ENCODE data around the gene DMD. TPM values are rescaled to one million over a fixed set of nuclear protein-coding genes. Genes with fewer than 3 reads are reported as not detected.

DMD gene
- total RNA-seq, 1 donor from 2014 or later, result 22.2 TPM

- TF ChIP-seq, protein P1, sequence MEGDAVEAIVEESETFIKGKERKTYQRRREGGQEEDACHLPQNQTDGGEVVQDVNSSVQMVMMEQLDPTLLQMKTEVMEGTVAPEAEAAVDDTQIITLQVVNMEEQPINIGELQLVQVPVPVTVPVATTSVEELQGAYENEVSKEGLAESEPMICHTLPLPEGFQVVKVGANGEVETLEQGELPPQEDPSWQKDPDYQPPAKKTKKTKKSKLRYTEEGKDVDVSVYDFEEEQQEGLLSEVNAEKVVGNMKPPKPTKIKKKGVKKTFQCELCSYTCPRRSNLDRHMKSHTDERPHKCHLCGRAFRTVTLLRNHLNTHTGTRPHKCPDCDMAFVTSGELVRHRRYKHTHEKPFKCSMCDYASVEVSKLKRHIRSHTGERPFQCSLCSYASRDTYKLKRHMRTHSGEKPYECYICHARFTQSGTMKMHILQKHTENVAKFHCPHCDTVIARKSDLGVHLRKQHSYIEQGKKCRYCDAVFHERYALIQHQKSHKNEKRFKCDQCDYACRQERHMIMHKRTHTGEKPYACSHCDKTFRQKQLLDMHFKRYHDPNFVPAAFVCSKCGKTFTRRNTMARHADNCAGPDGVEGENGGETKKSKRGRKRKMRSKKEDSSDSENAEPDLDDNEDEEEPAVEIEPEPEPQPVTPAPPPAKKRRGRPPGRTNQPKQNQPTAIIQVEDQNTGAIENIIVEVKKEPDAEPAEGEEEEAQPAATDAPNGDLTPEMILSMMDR (IDR thresholded peaks at IDR 0.05; ENCODE audit: insufficient read depth, low read depth, low read length), result no peak
- TF ChIP-seq EZH2 (IDR thresholded peaks at IDR 0.05; ENCODE audit: insufficient read depth, low read length), result no peak
- Histone ChIP-seq H2AFZ (ENCODE audit: low read depth, low read length) (no peak overlapping the region), H3K9ac (ENCODE audit: low read length) (no peak overlapping the region), H3K4me1 (ENCODE audit: insufficient read depth, low read length) (no peaks in the 10 kb centered on the region), H3K79me2 (ENCODE audit: insufficient read depth, low read length) (no peaks in the 10 kb centered on the region), H3K4me3 (ENCODE audit: insufficient read depth, low read depth, low read length) (no peak overlapping the region), H3K9me3 (ENCODE audit: insufficient read depth, low read depth, low read length) (no peaks in the 10 kb centered on the region), H4K20me1 (ENCODE audit: insufficient read depth, low read length) (no peaks in the 10 kb centered on the region), H3K4me2 (ENCODE audit: low read length) (no peak overlapping the region), H3K27me3 (ENCODE audit: insufficient read depth, low read length) (no peaks in the 10 kb centered on the region), H3K36me3 (ENCODE audit: insufficient read depth, low read length) (no peaks in the 10 kb centered on the region), H3K27ac (ENCODE audit: low read depth, low read length) (no peak overlapping the region)
- FAIRE-seq (peak; percentile 62), DNase-seq (ENCODE audit: low read depth) (no peak)
- H3K4me3 Mint-ChIP-seq (ENCODE audit: unreplicated experiment), result no peak overlapping the region
- H3K27me3 Mint-ChIP-seq (ENCODE audit: low read depth, unreplicated experiment), result no peaks in the 10 kb centered on the region
- H3K27ac Mint-ChIP-seq (ENCODE audit: unreplicated experiment), result no peak overlapping the region
- no peaks in the 10 kb centered on the region for H3K36me3 Mint-ChIP-seq (ENCODE audit: low read depth, unreplicated experiment)
- H3K4me1 Mint-ChIP-seq (ENCODE audit: low read depth, unreplicated experiment), result no peaks in the 10 kb centered on the region
- no peaks in the 10 kb centered on the region for H3K9me3 Mint-ChIP-seq (ENCODE audit: unreplicated experiment)
These were observed 431.2 kb downstream of the DMD start for GRCh38 chrX:32780109-32780508.

- no peaks in the 10 kb centered on the region for H4K20me1 ChIP-seq (ENCODE audit: insufficient read depth, low read length)
- H3K4me1 ChIP-seq (ENCODE audit: insufficient read depth, low read length), result no peaks in the 10 kb centered on the region
- no peaks in the 10 kb centered on the region for H3K4me1 Mint-ChIP-seq (ENCODE audit: low read depth, unreplicated experiment)
- no peak overlapping the region for H3K4me3 Mint-ChIP-seq (ENCODE audit: unreplicated experiment)
- H3K36me3 Mint-ChIP-seq (ENCODE audit: low read depth, unreplicated experiment), result no peaks in the 10 kb centered on the region
- H3K27me3 Mint-ChIP-seq (ENCODE audit: low read depth, unreplicated experiment), result no peaks in the 10 kb centered on the region
- no peak overlapping the region for H3K27ac Mint-ChIP-seq (ENCODE audit: unreplicated experiment)
- H3K9me3 Mint-ChIP-seq (ENCODE audit: unreplicated experiment), result no peaks in the 10 kb centered on the region
- H2AFZ ChIP-seq (ENCODE audit: low read depth, low read length), result no peak overlapping the region
- H3K79me2 ChIP-seq (ENCODE audit: insufficient read depth, low read length), result no peaks in the 10 kb centered on the region
- DNase-seq (ENCODE audit: low read depth), result no peak
- H3K36me3 ChIP-seq (ENCODE audit: insufficient read depth, low read length), result no peaks in the 10 kb centered on the region
- no peak overlapping the region for H3K4me3 ChIP-seq (ENCODE audit: insufficient read depth, low read depth, low read length)
- peak; percentile 13 for FAIRE-seq
- H3K4me2 ChIP-seq (ENCODE audit: low read length), result no peak overlapping the region
- H3K27me3 ChIP-seq (ENCODE audit: insufficient read depth, low read length), result no peaks in the 10 kb centered on the region
- TF ChIP-seq, protein P1 (IDR thresholded peaks at IDR 0.05; ENCODE audit: insufficient read depth, low read depth, low read length), result no peak
- TF ChIP-seq EZH2 (IDR thresholded peaks at IDR 0.05; ENCODE audit: insufficient read depth, low read length), result no peak
- H3K27ac ChIP-seq (ENCODE audit: low read depth, low read length), result no peak overlapping the region
- no peak overlapping the region for H3K9ac ChIP-seq (ENCODE audit: low read length)
- no peaks in the 10 kb centered on the region for H3K9me3 ChIP-seq (ENCODE audit: insufficient read depth, low read depth, low read length)
These were observed 432.4 kb downstream of the DMD start for GRCh38 chrX:32778965-32779364.

GRCh38 chrX:32774966-32775365, 436.4 kb downstream of the DMD start:
- H3K27me3 ChIP-seq (ENCODE audit: insufficient read depth, low read length), result no peaks in the 10 kb centered on the region
- Mint-ChIP-seq H3K27ac (ENCODE audit: unreplicated experiment) (no peak overlapping the region), H3K4me3 (ENCODE audit: unreplicated experiment) (no peak overlapping the region), H3K4me1 (ENCODE audit: low read depth, unreplicated experiment) (no peaks in the 10 kb centered on the region), H3K9me3 (ENCODE audit: unreplicated experiment) (no peaks in the 10 kb centered on the region), H3K36me3 (ENCODE audit: low read depth, unreplicated experiment) (no peaks in the 10 kb centered on the region), H3K27me3 (ENCODE audit: low read depth, unreplicated experiment) (no peaks in the 10 kb centered on the region)
- no peak overlapping the region for H3K27ac ChIP-seq (ENCODE audit: low read depth, low read length)
- no peaks in the 10 kb centered on the region for H3K79me2 ChIP-seq (ENCODE audit: insufficient read depth, low read length)
- H2AFZ ChIP-seq (ENCODE audit: low read depth, low read length), result no peak overlapping the region
- TF ChIP-seq EZH2 (IDR thresholded peaks at IDR 0.05; ENCODE audit: insufficient read depth, low read length), result no peak
- TF ChIP-seq, protein P1 (IDR thresholded peaks at IDR 0.05; ENCODE audit: insufficient read depth, low read depth, low read length), result no peak
- no peaks in the 10 kb centered on the region for H3K9me3 ChIP-seq (ENCODE audit: insufficient read depth, low read depth, low read length)
- no peak overlapping the region for H3K9ac ChIP-seq (ENCODE audit: low read length)
- H3K4me2 ChIP-seq (ENCODE audit: low read length), result no peak overlapping the region
- H4K20me1 ChIP-seq (ENCODE audit: insufficient read depth, low read length), result no peaks in the 10 kb centered on the region
- H3K4me1 ChIP-seq (ENCODE audit: insufficient read depth, low read length), result no peaks in the 10 kb centered on the region
- H3K4me3 ChIP-seq (ENCODE audit: insufficient read depth, low read depth, low read length), result no peak overlapping the region
- FAIRE-seq (no peak), DNase-seq (ENCODE audit: low read depth) (no peak)
- no peaks in the 10 kb centered on the region for H3K36me3 ChIP-seq (ENCODE audit: insufficient read depth, low read length)

Data from astrocyte (in vitro differentiated cells and primary cell).